ENCODE data around the gene THAP8.

THAP8 gene

GRCh38 chr19:36009220-36009619, 44.9 kb downstream of the THAP8 start:
- peaks cover 13% of the 10 kb centered on the region for H3K79me2 ChIP-seq (ENCODE audit: insufficient read depth, low read length)
- H3K4me3 ChIP-seq (ENCODE audit: low read depth in 1 of 2, low read length in 2 of 2): no peak overlapping the region
- H3K36me3 ChIP-seq (ENCODE audit: insufficient read depth, low read length): no peaks in the 10 kb centered on the region
- H3K9ac ChIP-seq (ENCODE audit: low read depth, low read length): no peak overlapping the region
- H3K4me1 ChIP-seq (ENCODE audit: insufficient read depth, low read length): peaks cover 14% of the 10 kb centered on the region
- no peak overlapping the region for H3K4me2 ChIP-seq (ENCODE audit: insufficient read depth, low read length)
- no peaks in the 10 kb centered on the region for H4K20me1 ChIP-seq (ENCODE audit: insufficient read depth, low read length)
- H3K27ac ChIP-seq (ENCODE audit: low read length): no peak overlapping the region
- H2AFZ ChIP-seq (ENCODE audit: low read depth, low read length): no peak overlapping the region
- no peaks in the 10 kb centered on the region for H3K9me3 ChIP-seq (ENCODE audit: insufficient read depth, low read length, severe bottlenecking)
- H3K27me3 ChIP-seq (ENCODE audit: insufficient read depth, low read length, poor library complexity): no peaks in the 10 kb centered on the region
- DNase-seq (no peak), ATAC-seq (ENCODE audit: insufficient read depth, low read depth) (no peak)
- no peak for TF ChIP-seq EZH2 (IDR thresholded peaks at IDR 0.05; ENCODE audit: borderline replicate concordance, low read depth, low read length, severe bottlenecking)
- TF ChIP-seq, protein P1, sequence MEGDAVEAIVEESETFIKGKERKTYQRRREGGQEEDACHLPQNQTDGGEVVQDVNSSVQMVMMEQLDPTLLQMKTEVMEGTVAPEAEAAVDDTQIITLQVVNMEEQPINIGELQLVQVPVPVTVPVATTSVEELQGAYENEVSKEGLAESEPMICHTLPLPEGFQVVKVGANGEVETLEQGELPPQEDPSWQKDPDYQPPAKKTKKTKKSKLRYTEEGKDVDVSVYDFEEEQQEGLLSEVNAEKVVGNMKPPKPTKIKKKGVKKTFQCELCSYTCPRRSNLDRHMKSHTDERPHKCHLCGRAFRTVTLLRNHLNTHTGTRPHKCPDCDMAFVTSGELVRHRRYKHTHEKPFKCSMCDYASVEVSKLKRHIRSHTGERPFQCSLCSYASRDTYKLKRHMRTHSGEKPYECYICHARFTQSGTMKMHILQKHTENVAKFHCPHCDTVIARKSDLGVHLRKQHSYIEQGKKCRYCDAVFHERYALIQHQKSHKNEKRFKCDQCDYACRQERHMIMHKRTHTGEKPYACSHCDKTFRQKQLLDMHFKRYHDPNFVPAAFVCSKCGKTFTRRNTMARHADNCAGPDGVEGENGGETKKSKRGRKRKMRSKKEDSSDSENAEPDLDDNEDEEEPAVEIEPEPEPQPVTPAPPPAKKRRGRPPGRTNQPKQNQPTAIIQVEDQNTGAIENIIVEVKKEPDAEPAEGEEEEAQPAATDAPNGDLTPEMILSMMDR (IDR thresholded peaks at IDR 0.05; ENCODE audit: borderline replicate concordance, extremely low read depth, low read length, poor library complexity, severe bottlenecking): no peak

GRCh38 chr19:36008336-36008978, 45.6 kb downstream of the THAP8 start, which contains the start of gene SYNE4:
Gene SYNE4 (minus strand): TSS chr19:36008813. CDS start chr19:36008681, 132 bp downstream.
- H3K36me3 ChIP-seq (ENCODE audit: insufficient read depth, low read length): no peaks in the 10 kb centered on the region
- H2AFZ ChIP-seq (ENCODE audit: low read depth, low read length): no peak within 1 kb of the TSS
- H3K9me3 ChIP-seq (ENCODE audit: insufficient read depth, low read length, severe bottlenecking): no peaks in the 10 kb centered on the region
- ATAC-seq (ENCODE audit: insufficient read depth, low read depth) (no peak), DNase-seq (no peak)
- H3K27me3 ChIP-seq (ENCODE audit: insufficient read depth, low read length, poor library complexity): no peaks in the 10 kb centered on the region
- no peak within 1 kb of the TSS for H3K4me2 ChIP-seq (ENCODE audit: insufficient read depth, low read length)
- H3K27ac ChIP-seq (ENCODE audit: low read length): no peak within 1 kb of the TSS
- H3K4me1 ChIP-seq (ENCODE audit: insufficient read depth, low read length): peaks cover 10% of the 10 kb centered on the region
- H3K9ac ChIP-seq (ENCODE audit: low read depth, low read length): no peak within 1 kb of the TSS
- H3K79me2 ChIP-seq (ENCODE audit: insufficient read depth, low read length): peaks cover 8% of the 10 kb centered on the region
- no peaks in the 10 kb centered on the region for H4K20me1 ChIP-seq (ENCODE audit: insufficient read depth, low read length)
- H3K4me3 ChIP-seq (ENCODE audit: low read depth in 1 of 2, low read length in 2 of 2): no peak within 1 kb of the TSS
- TF ChIP-seq EZH2 (IDR thresholded peaks at IDR 0.05; ENCODE audit: borderline replicate concordance, low read depth, low read length, severe bottlenecking): no peak
- TF ChIP-seq, protein P1 (IDR thresholded peaks at IDR 0.05; ENCODE audit: borderline replicate concordance, extremely low read depth, low read length, poor library complexity, severe bottlenecking): no peak

DNA sequence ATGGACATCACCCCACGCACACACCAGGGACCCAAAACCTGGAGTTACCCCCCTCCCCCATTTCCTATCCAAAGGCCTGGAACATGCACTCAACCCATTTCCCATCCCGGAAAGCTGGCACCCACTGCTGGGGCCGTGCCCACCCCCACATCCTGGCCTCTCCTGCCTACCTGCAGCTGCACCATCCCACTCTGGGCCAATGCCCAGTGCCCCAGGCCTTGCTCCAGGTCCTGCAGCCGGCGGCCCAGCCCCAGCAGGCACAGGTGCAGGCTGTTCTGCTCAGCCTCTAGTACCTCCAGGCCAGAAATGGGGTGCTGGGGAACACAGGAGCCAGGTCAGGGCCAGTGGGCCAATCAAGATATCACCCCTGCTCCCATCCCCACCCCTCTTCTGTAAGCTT, 47.1 kb downstream of the THAP8 start:
- no peaks in the 10 kb centered on the region for H3K79me2 ChIP-seq (ENCODE audit: insufficient read depth, low read length)
- no peaks in the 10 kb centered on the region for H3K27me3 ChIP-seq (ENCODE audit: insufficient read depth, low read length, poor library complexity)
- no peak overlapping the region for H3K27ac ChIP-seq (ENCODE audit: low read length)
- H3K9ac ChIP-seq (ENCODE audit: low read depth, low read length): no peak overlapping the region
- H3K4me2 ChIP-seq (ENCODE audit: insufficient read depth, low read length): no peak overlapping the region
- no peaks in the 10 kb centered on the region for H3K9me3 ChIP-seq (ENCODE audit: insufficient read depth, low read length, severe bottlenecking)
- H3K4me3 ChIP-seq (ENCODE audit: low read depth in 1 of 2, low read length in 2 of 2): no peak overlapping the region
- no peak overlapping the region for H2AFZ ChIP-seq (ENCODE audit: low read depth, low read length)
- no peak for DNase-seq
- no peaks in the 10 kb centered on the region for H3K36me3 ChIP-seq (ENCODE audit: insufficient read depth, low read length)
- no peak for ATAC-seq (ENCODE audit: insufficient read depth, low read depth)
- TF ChIP-seq, protein P1 (IDR thresholded peaks at IDR 0.05; ENCODE audit: borderline replicate concordance, extremely low read depth, low read length, poor library complexity, severe bottlenecking): no peak
- TF ChIP-seq EZH2 (IDR thresholded peaks at IDR 0.05; ENCODE audit: borderline replicate concordance, low read depth, low read length, severe bottlenecking): no peak
- H4K20me1 ChIP-seq (ENCODE audit: insufficient read depth, low read length): peaks cover 3% of the 10 kb centered on the region; the same call in 1 of the 2 replicates
- no peaks in the 10 kb centered on the region for H3K4me1 ChIP-seq (ENCODE audit: insufficient read depth, low read length)

All from DND-41 (cell line).